GM18505 (cell line): ENCODE measurements around the gene KRTCAP3.

Source experiments
- ATAC-seq: cut with Tn5 transposase; IDR thresholded peaks from one replicate; pipeline ENCODE4 v1.9.1; 2021; ENCODE audit not compliant: unreplicated experiment
- POLR2A ChIP-seq: IDR thresholded peaks from 4 replicates; pipeline ENCODE4 v1.6.1; 2011; ENCODE audit warnings: borderline replicate concordance; ENCODE audit not compliant: insufficient read depth, insufficient read length; ENCODE audit errors: extremely low read depth

Gene KRTCAP3

GRCh38 chr2:27427863-27428212 is 14.3 kb upstream of the KRTCAP3 start:
- TF ChIP-seq POLR2A: no peak
- ATAC-seq: no peak

- TF ChIP-seq POLR2A: peak; percentile 90
- peak; percentile 84 for ATAC-seq
Observed at GRCh38 chr2:27428213-27428977, 13.8 kb upstream of the KRTCAP3 start, which contains the start of gene NRBP1. Gene NRBP1 (plus strand): TSS chr2:27428631. CDS start chr2:27433274, 4,643 bp downstream.

GRCh38 chr2:27428978-27429541 is 13.1 kb upstream of the KRTCAP3 start:
- ATAC-seq: peak; percentile 58
- TF ChIP-seq POLR2A: no peak

GRCh38 chr2:27431395-27431794 is 10.8 kb upstream of the KRTCAP3 start:
- no peak for TF ChIP-seq POLR2A
- no peak for ATAC-seq

GRCh38 chr2:27435628-27436027 is 6.6 kb upstream of the KRTCAP3 start:
- no peak for TF ChIP-seq POLR2A
- no peak for ATAC-seq

GRCh38 chr2:27441226-27441926 is 805 bp upstream of the KRTCAP3 start:
- no peak for ATAC-seq
- no peak for TF ChIP-seq POLR2A

GRCh38 chr2:27442920-27443282 is 720 bp downstream of the KRTCAP3 start:
- no peak for TF ChIP-seq POLR2A
- no peak for ATAC-seq

- ATAC-seq: no peak
- no peak for TF ChIP-seq POLR2A
Observed at GRCh38 chr2:27445155-27445554, 3.0 kb downstream of the KRTCAP3 start.

GRCh38 chr2:27445615-27446014 is 3.4 kb downstream of the KRTCAP3 start:
- TF ChIP-seq POLR2A: no peak
- ATAC-seq: no peak

GRCh38 chr2:27446057-27446456 is 3.9 kb downstream of the KRTCAP3 start:
- TF ChIP-seq POLR2A: no peak
- no peak for ATAC-seq

GRCh38 chr2:27448381-27448780 is 6.2 kb downstream of the KRTCAP3 start:
- no peak for TF ChIP-seq POLR2A

GRCh38 chr2:27451095-27451494 is 8.9 kb downstream of the KRTCAP3 start:
- ATAC-seq: no peak
- no peak for TF ChIP-seq POLR2A

More at GRCh38 chr2:27448381-27448780, 6.2 kb downstream of the KRTCAP3 start:
- ATAC-seq: no peak

- no peak for ATAC-seq
- TF ChIP-seq POLR2A: no peak
Observed at GRCh38 chr2:27453968-27454367, 11.8 kb downstream of the KRTCAP3 start.

GRCh38 chr2:27461118-27461517 is 18.9 kb downstream of the KRTCAP3 start:
- no peak for ATAC-seq
- no peak for TF ChIP-seq POLR2A
